ENCODE data around the gene FUT2.

DNA sequence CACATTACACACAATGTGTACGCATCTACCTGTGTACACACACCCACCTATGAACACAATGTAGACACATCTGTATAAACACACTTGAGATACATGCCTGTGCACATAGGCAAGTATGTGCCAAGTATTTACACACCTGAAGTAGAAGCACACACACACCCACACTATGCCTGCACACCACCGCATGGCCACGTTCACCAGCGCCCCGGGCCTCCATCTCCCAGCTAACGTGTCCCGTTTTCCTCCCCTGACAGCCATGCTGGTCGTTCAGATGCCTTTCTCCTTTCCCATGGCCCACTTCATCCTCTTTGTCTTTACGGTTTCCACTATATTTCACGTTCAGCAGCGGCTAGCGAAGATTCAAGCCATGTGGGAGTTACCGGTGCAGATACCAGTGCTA is 6.9 kb downstream of the FUT2 start:
- TF ChIP-seq, protein P1, sequence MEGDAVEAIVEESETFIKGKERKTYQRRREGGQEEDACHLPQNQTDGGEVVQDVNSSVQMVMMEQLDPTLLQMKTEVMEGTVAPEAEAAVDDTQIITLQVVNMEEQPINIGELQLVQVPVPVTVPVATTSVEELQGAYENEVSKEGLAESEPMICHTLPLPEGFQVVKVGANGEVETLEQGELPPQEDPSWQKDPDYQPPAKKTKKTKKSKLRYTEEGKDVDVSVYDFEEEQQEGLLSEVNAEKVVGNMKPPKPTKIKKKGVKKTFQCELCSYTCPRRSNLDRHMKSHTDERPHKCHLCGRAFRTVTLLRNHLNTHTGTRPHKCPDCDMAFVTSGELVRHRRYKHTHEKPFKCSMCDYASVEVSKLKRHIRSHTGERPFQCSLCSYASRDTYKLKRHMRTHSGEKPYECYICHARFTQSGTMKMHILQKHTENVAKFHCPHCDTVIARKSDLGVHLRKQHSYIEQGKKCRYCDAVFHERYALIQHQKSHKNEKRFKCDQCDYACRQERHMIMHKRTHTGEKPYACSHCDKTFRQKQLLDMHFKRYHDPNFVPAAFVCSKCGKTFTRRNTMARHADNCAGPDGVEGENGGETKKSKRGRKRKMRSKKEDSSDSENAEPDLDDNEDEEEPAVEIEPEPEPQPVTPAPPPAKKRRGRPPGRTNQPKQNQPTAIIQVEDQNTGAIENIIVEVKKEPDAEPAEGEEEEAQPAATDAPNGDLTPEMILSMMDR (IDR thresholded peaks at IDR 0.05; ENCODE audit: low read length) = no peak
- TF ChIP-seq EZH2 (IDR thresholded peaks at IDR 0.05; ENCODE audit: borderline replicate concordance, low read length) = no peak

Measured in OCI-LY1 (cell line).